Stimulated activated CD8-positive, alpha-beta memory T cell treated with anti-CD3 and anti-CD28 coated beads, Interleukin-15, amount 100 ng/mL, for 48 hours (primary cell): ENCODE data around the gene SPOUT1.

Experiments used
- DNase-seq, 2 donors: peaks; one replicate each; pipeline ENCODE4 v3.0.0-alpha.2; 2020; ENCODE audit warnings: low read depth in 2 of 2

SPOUT1 gene

GRCh38 chr9:128771745-128772519, 57.7 kb downstream of the SPOUT1 start, which contains the start of gene ZER1:
TSS of gene ZER1 (minus strand) at chr9:128771927. CDS start at chr9:128755565, 16,362 bp downstream.
- peak; percentile 87 to 91 for DNase-seq

- no peak for DNase-seq
Measured at GRCh38 chr9:128771094-128771721, 58.4 kb downstream of the SPOUT1 start.

DNA sequence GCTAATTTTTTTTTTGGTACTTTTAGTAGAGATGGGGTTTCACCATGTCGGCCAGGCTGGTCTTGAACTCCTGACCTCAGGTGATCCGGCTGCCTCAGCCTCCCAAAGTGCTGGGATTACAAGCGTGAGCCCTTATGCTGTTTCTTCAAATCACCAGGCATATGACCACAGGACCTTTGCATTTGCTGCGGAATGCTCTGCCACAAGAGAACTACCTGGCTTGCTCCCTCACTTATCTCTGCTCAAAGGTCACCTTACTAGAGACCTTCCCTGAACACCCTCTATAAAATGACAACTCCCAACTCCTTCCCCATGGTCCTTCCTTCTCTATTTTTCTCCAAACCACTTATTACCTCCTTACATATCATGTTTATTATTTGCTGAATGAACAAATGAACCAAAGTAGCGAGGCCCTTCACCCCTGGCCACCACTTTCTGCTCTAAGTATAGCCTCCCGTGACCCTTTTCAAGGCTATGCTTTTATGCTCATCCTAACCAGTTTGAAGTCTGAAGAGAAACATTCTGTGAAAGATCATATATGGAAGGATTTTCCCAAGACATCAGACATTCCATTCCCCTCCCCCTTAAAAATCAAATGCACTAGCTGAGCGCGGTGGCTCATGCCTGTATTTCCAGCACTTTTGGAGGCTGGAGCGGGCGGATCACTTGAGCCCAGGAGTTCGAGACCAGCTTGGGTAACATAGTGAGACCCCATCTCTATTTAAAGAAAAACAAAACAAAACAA, 59.1 kb downstream of the SPOUT1 start:
- no peak for DNase-seq
